ENCODE measurements around the gene TMPRSS9. TPM values are rescaled to one million over a fixed set of nuclear protein-coding genes. Genes with fewer than 3 reads are reported as not detected.

TMPRSS9 gene
- total RNA-seq, 4 donors from 2014 or later: 0.13 to 0.78 TPM; not detected in 2

GRCh38 chr19:2356036-2356646, 3.9 kb upstream of the TMPRSS9 start:
- Histone ChIP-seq H3K4me1 (no peaks in the 10 kb centered on the region), H3K27ac (no peak overlapping the region), H3K4me3 (replicated peaks in 1 of 3) (no peak overlapping the region), H3K36me3 (peaks cover 10 to 11% of the 10 kb centered on the region in 2 donors), H3K9me3 (no peaks in the 10 kb centered on the region), H3K27me3 (no peaks in the 10 kb centered on the region)
- DNase-seq: no peak
- TF ChIP-seq CTCF (IDR thresholded peaks at IDR 0.05): no peak
- TF ChIP-seq POLR2A (IDR thresholded peaks at IDR 0.05): no peak
- intact Hi-C loops (cut with DNase I): no loop called here
- WGBS, 2 donors: 84% methylated on average over 17 to 21 of the region's 21 CpGs

GRCh38 chr19:2357279-2358206, 2.5 kb upstream of the TMPRSS9 start:
- no peaks in the 10 kb centered on the region for H3K4me1 ChIP-seq
- no peak for TF ChIP-seq POLR2A (IDR thresholded peaks at IDR 0.05)
- 95% methylated on average over 3 of the region's 3 CpGs for WGBS, 2 donors

GRCh38 chr19:2358548-2359173, 1.4 kb upstream of the TMPRSS9 start:
- Histone ChIP-seq H3K27ac (no peak overlapping the region), H3K4me3 (replicated peaks in 1 of 3) (no peak overlapping the region), H3K36me3 (peaks cover under 1 to 2% of the 10 kb centered on the region in 2 donors), H3K9me3 (no peaks in the 10 kb centered on the region), H3K27me3 (no peaks in the 10 kb centered on the region), H3K4me1 (no peaks in the 10 kb centered on the region)
- DNase-seq: no peak
- intact Hi-C loops (cut with DNase I): no loop called here
- WGBS, 2 donors: 69 to 75% methylated on average over 28 of the region's 28 CpGs
- TF ChIP-seq CTCF (IDR thresholded peaks at IDR 0.05) (no peak), POLR2A (IDR thresholded peaks at IDR 0.05) (no peak)

More at GRCh38 chr19:2357279-2358206, 2.5 kb upstream of the TMPRSS9 start:
- Histone ChIP-seq H3K27me3 (no peaks in the 10 kb centered on the region), H3K4me3 (replicated peaks in 1 of 3) (no peak overlapping the region), H3K27ac (no peak overlapping the region), H3K9me3 (no peaks in the 10 kb centered on the region), H3K36me3 (peaks cover 10 to 11% of the 10 kb centered on the region in 2 donors)
- intact Hi-C loops (cut with DNase I): no loop called here
- no peak for DNase-seq

- Histone ChIP-seq H3K9me3 (no peaks in the 10 kb centered on the region), H3K27me3 (no peaks in the 10 kb centered on the region), H3K4me1 (no peaks in the 10 kb centered on the region), H3K4me3 (replicated peaks in 1 of 3) (no peak overlapping the region), H3K27ac (no peak overlapping the region), H3K36me3 (no peaks in the 10 kb centered on the region)
- 59 to 65% methylated on average over 9 to 10 of the region's 11 CpGs for WGBS, 2 donors
- intact Hi-C loops (cut with DNase I): no loop called here
- TF ChIP-seq CTCF (IDR thresholded peaks at IDR 0.05) (no peak), POLR2A (IDR thresholded peaks at IDR 0.05) (no peak)
- DNase-seq: no peak
Observed at GRCh38 chr19:2360833-2361232, 768 bp downstream of the TMPRSS9 start.

- intact Hi-C loops (cut with DNase I): no loop called here
- no peaks in the 10 kb centered on the region for H3K27me3 ChIP-seq
Observed at GRCh38 chr19:2361246-2362045, 1.4 kb downstream of the TMPRSS9 start.

More at GRCh38 chr19:2361246-2362045, 1.4 kb downstream of the TMPRSS9 start:
- Histone ChIP-seq H3K4me1 (no peaks in the 10 kb centered on the region), H3K27ac (no peak overlapping the region), H3K4me3 (replicated peaks in 1 of 3) (no peak overlapping the region), H3K9me3 (no peaks in the 10 kb centered on the region), H3K36me3 (no peaks in the 10 kb centered on the region)
- WGBS, 2 donors: 25 to 26% methylated on average over 16 to 19 of the region's 24 CpGs
- TF ChIP-seq POLR2A (IDR thresholded peaks at IDR 0.05): no peak
- no peak for TF ChIP-seq CTCF (IDR thresholded peaks at IDR 0.05)
- no peak for DNase-seq

All from thyroid gland (tissue), 4 donors.